GM18499 (cell line): ENCODE measurements around the gene SLC12A2.

Experiments used
- ATAC-seq: cut with Tn5 transposase; IDR thresholded peaks from one replicate; pipeline ENCODE4 v1.9.1; 2021; ENCODE audit warnings: moderate number of reproducible peaks; ENCODE audit not compliant: insufficient read depth, unreplicated experiment

The SLC12A2 gene

DNA sequence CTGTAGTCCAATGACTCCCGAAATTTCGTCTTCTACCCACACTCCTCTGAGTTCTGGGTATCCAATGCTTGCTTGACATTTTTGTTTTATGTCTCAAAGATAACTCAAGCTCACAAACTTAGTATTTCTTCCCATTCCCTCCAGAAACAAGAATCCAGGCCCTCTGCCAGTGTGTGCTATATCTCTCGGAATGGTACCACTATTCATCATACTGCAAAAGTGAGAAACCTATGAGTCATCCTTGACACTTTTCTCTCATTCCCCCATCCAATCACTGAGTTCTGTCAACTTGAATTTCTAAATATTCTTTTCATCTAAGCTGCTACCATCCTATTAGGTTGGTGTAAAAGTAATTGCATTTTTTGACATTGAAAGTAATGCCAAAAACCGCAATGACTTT is 9.8 kb downstream of the SLC12A2 start:
- no peak for ATAC-seq

DNA sequence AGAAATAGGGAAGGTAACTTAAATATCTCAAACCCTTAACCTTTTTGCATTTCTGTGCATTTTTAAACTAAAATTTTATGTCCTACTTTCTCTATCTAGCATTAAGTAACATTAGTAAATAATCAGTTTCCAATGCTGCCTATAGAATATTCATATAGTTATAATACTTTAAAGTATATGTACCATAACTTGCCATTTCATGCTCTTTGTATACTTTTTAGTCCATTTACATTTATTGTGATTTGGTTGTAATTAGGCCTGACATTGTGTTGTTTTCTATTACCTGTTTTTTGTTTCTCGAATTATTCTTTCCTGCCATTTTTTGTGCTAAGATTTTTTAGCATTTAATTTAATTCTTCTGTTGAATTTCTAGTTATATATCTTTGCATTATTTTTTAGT is 13.7 kb downstream of the SLC12A2 start:
- no peak for ATAC-seq

DNA sequence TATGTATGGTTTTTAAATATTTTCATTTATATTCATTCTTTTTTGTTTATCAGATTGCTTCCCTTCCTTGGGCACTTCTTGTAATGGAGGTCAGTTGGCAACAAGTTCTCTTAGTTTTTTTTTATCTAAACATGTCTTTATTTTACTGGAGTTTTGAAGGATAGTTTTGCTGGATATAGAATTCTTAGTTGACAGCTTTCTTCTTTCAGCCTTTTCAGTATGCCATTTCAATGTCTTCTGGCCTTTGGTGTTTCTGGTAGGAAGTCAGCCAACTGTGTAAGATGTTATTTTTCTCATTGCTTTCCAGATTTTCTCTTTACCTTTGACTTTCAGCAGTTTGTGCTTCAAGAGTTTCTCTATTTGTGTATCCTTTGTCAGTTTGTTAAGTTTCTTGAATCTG is 14.2 kb downstream of the SLC12A2 start:
- no peak for ATAC-seq

DNA sequence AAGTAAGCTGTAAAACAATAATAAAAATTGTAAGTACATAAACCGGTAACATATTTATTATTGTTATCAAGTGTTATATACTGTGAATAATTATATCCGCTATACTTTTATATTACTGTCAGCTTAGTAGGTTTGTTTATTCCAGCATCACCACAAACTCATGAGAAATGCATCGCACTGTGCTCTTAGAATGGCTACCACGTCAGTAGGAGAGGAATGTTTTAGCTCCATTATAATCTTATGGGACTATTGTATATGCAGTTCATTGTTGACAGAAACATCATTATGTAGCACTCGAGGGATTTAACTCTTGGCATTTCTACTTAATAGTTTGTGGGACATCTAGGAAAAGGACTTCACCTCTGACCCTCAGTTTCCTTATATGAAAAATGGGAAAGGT is 16.4 kb downstream of the SLC12A2 start:
- no peak for ATAC-seq

DNA sequence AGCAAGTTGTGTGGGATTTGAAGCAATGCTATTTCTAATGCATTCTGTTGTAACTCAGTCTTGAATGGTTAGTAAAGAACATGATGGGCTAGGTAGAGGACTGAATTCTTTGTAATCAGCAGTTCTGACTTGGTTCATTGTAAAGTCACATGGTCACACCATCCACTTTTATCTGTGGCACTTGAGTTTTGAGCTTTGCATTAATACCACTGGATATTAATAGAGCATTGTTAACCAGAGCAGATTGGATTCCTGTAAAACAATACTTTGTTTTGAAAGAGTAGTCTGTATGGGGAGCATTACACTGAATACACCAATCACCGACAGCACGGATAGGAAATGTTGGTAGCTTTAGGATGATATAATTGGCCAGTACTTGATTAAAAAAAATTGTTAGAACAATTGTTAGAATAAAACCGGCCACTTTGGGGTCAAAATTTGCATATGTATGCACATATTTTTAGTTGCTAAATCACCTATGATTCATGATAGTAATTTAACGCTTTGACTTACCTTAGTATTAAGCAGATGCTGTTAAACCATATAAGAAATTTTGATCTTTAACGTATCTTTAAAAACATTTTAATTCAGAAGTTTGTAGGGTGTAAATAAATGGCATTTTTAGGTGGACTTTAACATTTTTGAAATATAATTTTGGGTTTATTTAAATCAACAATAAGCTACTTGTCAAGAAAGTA is 17.4 kb downstream of the SLC12A2 start:
- ATAC-seq: no peak

DNA sequence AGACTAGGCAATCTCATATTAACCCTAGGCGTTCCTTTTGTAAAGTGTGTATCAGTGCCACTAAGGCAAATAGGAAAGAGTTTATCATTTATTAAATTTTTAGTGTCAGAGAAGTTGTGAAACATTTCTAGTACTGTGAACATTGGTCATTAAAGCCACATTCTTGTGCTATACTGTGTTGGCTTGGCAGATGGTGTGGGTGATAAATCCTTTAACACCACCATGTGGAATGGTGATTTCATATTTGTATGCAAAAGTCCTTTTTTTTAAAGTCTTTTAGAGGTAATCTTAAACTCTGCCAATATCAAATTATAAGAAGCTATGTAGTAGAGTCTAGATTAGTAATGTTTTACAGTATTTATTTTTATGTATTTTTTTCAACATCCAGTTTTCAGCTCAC is 18.1 kb downstream of the SLC12A2 start:
- no peak for ATAC-seq

DNA sequence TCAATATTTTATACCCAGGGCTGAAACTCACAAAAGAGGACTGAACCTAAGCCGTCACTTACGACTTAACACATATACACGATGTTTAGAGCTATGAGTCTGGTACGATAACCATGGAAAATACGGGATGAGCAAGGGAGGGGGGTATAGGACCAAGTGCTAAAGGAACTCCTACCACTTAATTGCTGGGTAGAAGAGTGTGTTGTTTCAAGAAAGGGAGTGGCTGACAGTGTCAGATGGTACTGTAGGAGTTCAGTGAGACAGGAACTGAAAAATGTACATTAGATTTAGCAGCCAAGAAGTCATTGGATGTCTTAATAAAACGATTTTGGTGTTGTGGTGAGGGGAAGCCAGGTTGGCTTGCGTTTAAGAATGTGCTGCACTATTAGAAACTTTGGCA is 21.6 kb downstream of the SLC12A2 start:
- ATAC-seq: no peak

DNA sequence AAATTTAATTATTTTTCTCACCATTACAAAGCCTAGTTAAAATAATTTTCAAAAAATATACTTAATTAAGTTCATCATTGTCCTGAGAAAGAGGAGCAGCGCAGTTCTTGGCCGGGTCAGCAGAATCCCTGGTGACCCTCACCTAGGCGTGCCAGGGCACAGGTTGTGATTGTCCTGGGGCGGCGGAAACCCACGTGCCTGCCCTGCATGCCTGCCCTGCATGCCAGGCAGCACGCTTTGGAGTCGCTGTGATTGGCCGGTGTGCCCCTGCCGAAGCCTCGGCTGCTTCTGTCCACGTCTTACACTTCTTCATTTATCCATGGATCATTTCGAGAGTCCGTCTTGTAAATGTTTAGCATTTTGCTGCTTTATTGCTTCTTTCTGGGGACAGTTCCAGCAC is 25.6 kb downstream of the SLC12A2 start:
- ATAC-seq: no peak

DNA sequence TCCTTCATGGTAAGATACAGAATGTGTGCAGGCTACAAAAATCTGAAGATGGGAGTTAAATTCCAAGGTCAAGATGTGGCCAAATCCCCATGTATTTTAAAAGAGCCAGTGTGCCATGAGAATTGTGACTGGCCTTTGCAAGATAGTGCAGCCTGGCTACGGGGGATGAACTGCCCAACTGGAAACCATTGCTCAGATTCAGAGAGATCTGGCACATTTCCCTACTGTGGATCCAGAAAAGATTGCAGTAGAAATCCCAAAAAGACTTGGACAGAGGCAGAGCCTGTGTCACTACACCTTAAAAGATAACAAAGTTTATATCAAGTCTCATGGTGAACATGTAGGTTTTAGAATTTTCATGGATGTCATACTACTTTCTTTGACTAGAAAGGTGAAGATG is 26.2 kb downstream of the SLC12A2 start:
- no peak for ATAC-seq

DNA sequence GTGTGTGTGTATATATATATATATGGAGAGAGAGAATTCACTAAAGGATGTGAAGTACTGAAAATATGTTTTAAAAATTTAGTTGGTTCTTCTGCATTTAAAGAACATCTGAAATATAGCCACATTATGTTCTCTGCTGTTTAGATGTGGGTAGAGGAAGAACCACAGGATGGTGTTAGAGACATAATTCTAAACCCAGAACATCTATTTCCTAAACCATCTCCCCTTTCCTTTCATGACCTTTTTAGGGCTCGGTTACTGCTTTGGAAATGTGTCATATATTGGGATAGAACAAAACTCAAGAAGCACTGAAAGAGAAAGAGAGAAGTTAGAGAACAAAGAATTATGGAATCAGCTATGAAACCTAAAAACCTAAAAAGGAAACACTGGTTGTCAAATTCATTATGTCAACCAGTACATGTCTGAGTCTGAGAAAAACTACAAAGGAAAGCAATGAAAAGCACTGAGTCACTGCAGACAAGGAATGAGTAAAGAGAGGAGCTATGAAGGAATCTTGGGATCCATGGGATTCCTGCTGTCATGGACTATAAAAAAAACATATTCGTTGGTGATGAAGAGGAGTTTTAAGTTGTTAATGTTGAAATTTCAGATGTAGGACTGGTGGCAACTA is 28.4 kb downstream of the SLC12A2 start:
- ATAC-seq: no peak

DNA sequence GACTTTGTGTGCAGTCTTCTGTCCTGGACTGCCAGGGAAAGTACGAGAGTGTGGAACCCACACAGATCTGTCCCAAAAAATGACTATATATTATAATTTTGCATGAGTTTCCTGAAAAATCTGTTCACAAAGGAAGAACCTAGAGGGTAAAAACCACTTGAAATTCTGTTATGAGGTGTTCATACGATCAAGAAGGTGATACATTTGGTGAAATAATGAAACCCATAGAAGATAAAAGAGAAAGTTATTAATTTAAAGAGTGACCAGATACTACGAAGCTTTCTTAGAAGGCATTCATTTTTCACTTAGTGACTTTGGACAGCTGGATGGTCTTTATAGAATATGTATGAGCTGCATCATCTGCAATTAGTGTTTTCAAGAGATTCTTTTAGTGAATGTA is 32.9 kb downstream of the SLC12A2 start:
- ATAC-seq: no peak

DNA sequence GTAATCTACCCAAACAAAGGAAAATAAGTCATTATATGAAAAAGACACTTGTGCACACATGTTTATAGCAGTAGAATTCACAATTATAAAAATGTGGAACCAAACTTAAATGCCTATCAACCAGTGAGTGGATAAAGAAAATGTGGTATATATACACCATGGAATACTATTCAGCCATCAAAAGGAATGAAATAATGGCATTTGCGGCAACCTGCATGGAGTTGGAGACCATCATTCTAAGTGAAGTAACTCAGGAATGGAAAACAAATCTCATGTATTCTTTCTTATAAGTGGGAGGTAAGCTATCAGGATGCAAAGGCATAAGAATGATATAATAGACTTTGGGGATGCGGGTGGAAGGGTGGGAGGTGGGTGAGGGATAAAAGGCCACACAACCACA is 34.6 kb downstream of the SLC12A2 start:
- ATAC-seq: no peak

DNA sequence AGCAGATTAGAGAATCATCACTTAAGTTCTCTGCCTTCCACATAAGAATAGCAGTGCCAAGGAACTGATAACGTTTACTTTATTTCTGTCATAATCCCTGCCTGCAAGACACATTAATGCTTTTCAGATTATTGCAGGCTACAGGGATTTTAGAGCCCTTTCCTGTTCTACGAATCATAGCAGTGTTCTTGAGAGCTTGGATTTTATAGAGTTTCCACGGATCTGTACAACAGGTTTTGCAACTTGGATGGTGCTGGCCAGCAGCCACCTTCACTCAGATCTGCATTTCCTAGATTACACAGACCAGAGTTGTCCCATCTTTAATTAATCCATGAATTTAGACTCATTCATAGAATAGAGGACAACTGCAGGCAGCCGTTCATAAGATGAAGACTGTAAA is 38.1 kb downstream of the SLC12A2 start:
- no peak for ATAC-seq

DNA sequence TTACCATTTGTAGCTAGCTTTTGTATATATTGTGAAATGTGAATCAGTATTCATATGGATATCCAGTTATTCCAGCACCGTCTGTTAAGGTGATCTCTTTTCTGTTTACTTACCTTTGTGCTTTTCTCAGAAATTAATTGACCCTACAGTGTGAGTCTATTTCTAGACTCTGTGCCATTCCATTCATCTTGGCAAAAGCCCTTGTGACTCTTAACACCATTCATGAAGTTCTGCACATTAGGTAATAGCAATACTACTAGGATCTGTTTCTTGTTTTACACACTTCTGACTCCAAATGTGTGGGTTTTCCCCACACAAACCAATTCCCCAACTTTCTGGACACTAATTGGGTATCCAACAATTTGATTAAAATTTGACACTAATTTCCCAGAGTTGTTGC is 40.4 kb downstream of the SLC12A2 start:
- ATAC-seq: no peak

DNA sequence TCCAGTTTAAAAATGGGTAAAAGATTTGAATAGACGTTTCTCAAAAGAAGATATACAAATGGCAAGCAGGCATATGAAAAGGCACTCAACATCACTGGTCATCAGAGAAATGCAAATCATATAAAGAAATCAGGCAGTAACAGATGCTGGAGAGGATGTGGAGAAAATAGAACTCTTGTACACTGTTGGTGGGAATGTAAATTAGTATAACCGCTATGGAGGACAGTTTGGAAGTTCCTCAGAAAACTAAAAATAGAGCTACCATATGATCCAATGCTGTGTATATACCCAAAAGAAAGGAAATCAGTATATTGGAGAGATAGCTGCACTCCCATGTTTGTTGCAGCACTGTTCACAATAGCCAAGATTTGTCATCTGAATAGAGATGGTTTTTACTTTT is 42.7 kb downstream of the SLC12A2 start:
- no peak for ATAC-seq

DNA sequence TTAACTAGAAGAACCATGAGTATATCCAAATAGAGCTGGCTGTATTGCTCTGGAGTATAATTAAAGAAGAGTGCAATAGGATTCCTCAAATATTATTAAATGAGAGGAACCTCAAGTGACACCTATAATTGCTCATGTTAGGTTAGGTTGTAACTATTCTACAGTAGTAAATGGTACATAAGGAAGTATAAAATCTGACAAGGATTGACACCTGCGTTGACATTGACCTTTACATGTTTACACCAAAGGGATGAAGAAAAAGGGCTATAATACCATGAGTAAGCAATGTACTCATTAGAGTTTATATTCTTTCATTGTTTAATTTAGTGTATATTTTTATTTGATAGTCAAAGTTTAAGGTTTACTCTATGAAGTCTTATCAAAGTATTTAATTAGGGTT is 48.9 kb downstream of the SLC12A2 start:
- ATAC-seq: no peak

DNA sequence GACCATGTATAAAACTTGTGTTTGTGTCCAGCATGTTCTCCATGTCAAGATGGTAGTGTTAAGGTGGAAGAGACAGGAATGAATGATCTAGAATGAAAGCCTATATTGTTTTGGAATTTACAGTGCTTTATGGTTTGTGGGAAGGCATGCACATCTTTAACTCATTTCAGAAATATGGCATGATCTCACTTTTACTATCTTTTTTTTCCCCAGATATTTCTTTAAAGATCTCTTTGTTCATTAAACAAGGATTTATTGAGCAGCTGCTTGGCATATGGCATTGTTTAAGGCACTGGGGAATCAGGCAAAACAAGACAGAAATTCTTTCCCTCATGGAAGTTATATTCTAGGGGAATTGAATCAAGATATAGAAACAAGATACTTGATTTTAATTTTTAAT is 51.7 kb downstream of the SLC12A2 start:
- no peak for ATAC-seq

DNA sequence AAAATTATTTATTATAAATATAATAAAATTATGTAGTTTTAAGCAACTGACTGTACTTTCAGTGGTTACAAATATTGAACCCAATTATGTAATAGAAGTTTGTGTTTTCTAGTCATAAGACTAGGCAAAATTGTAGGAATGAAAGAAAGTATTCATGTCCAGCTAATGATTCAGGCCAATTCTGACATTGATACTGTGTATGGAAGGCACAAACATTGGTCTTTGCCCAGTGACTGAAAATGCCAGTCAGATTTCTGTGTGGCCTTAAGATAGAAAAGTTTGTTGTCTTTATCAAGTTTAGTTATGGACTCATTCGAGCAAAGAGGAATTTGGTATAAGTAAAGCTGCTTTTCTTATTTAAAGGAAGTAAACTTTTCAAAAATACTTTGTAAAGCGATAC is 60.3 kb downstream of the SLC12A2 start:
- ATAC-seq: no peak

DNA sequence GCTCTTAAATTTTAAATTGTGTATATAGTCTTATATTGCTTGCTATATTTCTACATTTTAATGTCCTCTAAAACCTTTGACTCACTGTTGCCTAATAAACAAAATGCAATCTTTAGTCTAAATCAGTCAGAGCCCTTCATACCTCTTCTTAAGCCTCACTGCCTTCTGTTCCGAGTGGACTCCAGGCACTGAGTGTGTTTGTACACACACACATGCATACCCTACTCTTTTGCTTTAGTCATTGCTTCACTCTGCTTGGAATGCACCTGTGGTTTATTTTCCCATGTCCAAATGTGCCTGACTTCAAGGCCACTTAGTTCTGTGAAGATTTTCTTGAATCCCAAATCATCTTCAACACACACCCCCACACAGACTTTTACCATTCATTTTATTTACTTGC is 60.9 kb downstream of the SLC12A2 start:
- ATAC-seq: no peak

DNA sequence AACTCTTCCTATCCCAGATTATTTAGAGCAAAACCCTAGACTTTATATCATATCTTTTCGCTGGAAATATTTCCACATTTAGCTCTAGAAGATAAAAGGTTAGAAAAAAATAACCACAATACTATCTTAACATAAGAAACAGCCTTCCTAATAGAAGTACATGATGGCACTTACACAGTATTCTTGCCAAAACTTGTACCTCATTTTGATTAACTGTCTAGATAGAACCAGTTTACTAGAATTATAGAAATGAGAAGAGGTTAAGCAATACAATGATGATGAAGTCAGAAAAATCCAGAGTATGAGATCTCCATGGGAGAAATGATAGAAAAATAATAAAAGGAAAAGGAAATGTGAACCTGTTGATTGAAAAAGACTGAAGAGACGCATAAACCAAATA is 63.1 kb downstream of the SLC12A2 start:
- ATAC-seq: no peak

DNA sequence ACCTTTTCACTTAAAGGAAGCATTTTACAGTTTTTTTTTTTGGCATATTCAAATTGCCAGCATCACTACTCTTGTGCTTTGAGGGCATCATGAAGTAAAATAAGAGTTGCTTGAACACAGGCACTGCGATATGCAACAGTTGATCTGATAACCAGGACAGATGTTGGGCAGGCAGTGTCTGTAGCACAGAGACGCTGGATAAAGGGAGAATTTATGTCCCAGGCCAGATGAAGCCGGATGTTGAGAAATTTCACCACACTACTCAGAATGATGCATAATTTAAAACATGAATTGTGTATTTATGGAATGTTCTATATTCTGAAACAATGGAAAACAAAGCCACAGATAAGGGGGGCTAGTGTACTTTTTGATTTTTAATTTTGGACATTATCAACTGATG is 71.4 kb downstream of the SLC12A2 start:
- no peak for ATAC-seq

DNA sequence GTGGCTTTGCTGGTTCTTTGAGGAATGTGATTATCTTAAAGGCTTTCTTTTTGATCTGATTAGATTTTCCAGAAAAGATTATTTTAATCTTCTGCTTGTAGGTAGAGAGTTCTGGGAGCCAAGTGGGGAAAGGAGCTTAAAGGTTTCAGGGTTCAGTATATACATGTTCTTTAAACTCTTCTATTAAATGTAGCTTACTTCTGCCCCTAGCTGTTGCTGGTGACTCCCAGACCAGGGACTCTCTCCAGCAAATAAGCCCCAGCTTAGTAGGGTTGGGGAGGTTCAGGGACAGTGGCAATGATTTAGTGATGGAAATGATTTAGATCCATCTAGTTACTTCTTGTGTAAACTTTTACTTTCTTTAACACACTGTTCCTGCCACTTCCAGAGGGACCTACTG is 72.2 kb downstream of the SLC12A2 start:
- no peak for ATAC-seq
